ENCODE measurements around the gene ABCA9.
A peak's percentile ranks its signal among the peaks of the same experiment; 100 is the strongest.
"Not testable (repeated sequence)": the region's sequence is repeated elsewhere in the genome, so short reads cannot be mapped to it uniquely, and the experiment has no call there.

Gene ABCA9

GRCh38 chr17:69015631-69016030, 45.1 kb downstream of the ABCA9 start (continued):
- no peak for TF ChIP-seq ZNF341 (tag by site-specific recombination; IDR thresholded peaks at IDR 0.05; ENCODE audit: low read depth)
- TF ChIP-seq SCRT1 (tag by site-specific recombination; IDR thresholded peaks at IDR 0.05; ENCODE audit: borderline replicate concordance) = no peak
- TF ChIP-seq ZNF549 (tag by site-specific recombination; IDR thresholded peaks at IDR 0.05) = no peak
- no peak for TF ChIP-seq ZNF785 (tag by site-specific recombination; IDR thresholded peaks at IDR 0.05)

- Histone ChIP-seq H3K4me3 (ENCODE audit: low read depth, low read length) (no peak overlapping the region), H3K4me1 (ENCODE audit: control insufficient read depth, insufficient read depth, low read length) (no peaks in the 10 kb centered on the region), H3K36me3 (ENCODE audit: control insufficient read depth in 2 of 2, insufficient read depth in 1 of 2, low read length in 2 of 2) (no peaks in the 10 kb centered on the region), H3K27ac (ENCODE audit: extremely low read depth, low read depth, low read length) (no peak overlapping the region), H3K9me3 (ENCODE audit: control insufficient read depth, insufficient read depth, low read depth, low read length) (no peaks in the 10 kb centered on the region)
- TF ChIP-seq ZNF341 (tag by site-specific recombination; IDR thresholded peaks at IDR 0.05; ENCODE audit: low read depth) (no peak), GLIS1 (tag by site-specific recombination; IDR thresholded peaks at IDR 0.05) (peak; percentile 73)
- ChIA-PET POLR2A (no interaction called here), CTCF (no interaction called here)
Observed at GRCh38 chr17:69012895-69013805, 47.6 kb downstream of the ABCA9 start.

- CTCF ChIA-PET = interaction anchor here (0.6 to 0.7 kb wide), 2 partner anchors 19 to 646 kb away, joined by 3 to 4 read pairs; no protein-coding TSS in a partner anchor
- Histone ChIP-seq H3K4me1 (ENCODE audit: control insufficient read depth, insufficient read depth, low read length) (no peaks in the 10 kb centered on the region), H3K27ac (ENCODE audit: extremely low read depth, low read depth, low read length) (no peak overlapping the region), H3K4me3 (ENCODE audit: low read depth, low read length) (no peak overlapping the region), H3K36me3 (ENCODE audit: control insufficient read depth in 2 of 2, insufficient read depth in 1 of 2, low read length in 2 of 2) (no peaks in the 10 kb centered on the region), H3K9me3 (ENCODE audit: control insufficient read depth, insufficient read depth, low read depth, low read length) (no peaks in the 10 kb centered on the region)
- no peak for TF ChIP-seq KLF17 (tag by site-specific recombination; IDR thresholded peaks at IDR 0.05)
- no peak for TF ChIP-seq ZNF664 (tag by site-specific recombination; IDR thresholded peaks at IDR 0.05)
- no peak for TF ChIP-seq BCL11B (tag by site-specific recombination; IDR thresholded peaks at IDR 0.05; ENCODE audit: low read depth)
- no peak for TF ChIP-seq SALL2 (tag by site-specific recombination; IDR thresholded peaks at IDR 0.05; ENCODE audit: borderline replicate concordance)
- TF ChIP-seq ZBTB17 (tag by site-specific recombination; IDR thresholded peaks at IDR 0.05) = no peak
- TF ChIP-seq ZNF521 (tag by site-specific recombination; IDR thresholded peaks at IDR 0.05) = no peak
- no peak for TF ChIP-seq ZBTB26 (tag by site-specific recombination; optimal IDR thresholded peaks at IDR 0.05)
- no peak for TF ChIP-seq HOXA7 (CRISPR knock-in tag; IDR thresholded peaks at IDR 0.05; ENCODE audit: borderline replicate concordance)
- no peak for TF ChIP-seq ZNF623 (tag by site-specific recombination; IDR thresholded peaks at IDR 0.05)
- no peak for TF ChIP-seq KLF16 (tag by site-specific recombination; IDR thresholded peaks at IDR 0.05)
- TF ChIP-seq TRIM28 (IDR thresholded peaks at IDR 0.05; ENCODE audit: borderline replicate concordance, low read length) = no peak
- TF ChIP-seq KLF1 (tag by site-specific recombination; IDR thresholded peaks at IDR 0.05) = no peak
- TF ChIP-seq ZNF580 (tag by site-specific recombination; IDR thresholded peaks at IDR 0.05) = no peak
- TF ChIP-seq PATZ1 (tag by site-specific recombination; IDR thresholded peaks at IDR 0.05) = no peak
- POLR2A ChIA-PET = no interaction called here
Observed at GRCh38 chr17:69009930-69010329, 50.8 kb downstream of the ABCA9 start.

- H3K27ac ChIP-seq (ENCODE audit: extremely low read depth, low read depth, low read length); H3K9me3 ChIP-seq (ENCODE audit: control insufficient read depth, insufficient read depth, low read depth, low read length); CTCF ChIA-PET; H3K36me3 ChIP-seq (ENCODE audit: control insufficient read depth in 2 of 2, insufficient read depth in 1 of 2, low read length in 2 of 2); H3K4me3 ChIP-seq (ENCODE audit: low read depth, low read length); POLR2A ChIA-PET; H3K4me1 ChIP-seq (ENCODE audit: control insufficient read depth, insufficient read depth, low read length): not testable (repeated sequence)
Observed at GRCh38 chr17:69004759-69005158, 56.0 kb downstream of the ABCA9 start.

GRCh38 chr17:68999743-69000142, 61.0 kb downstream of the ABCA9 start:
- H3K9me3 ChIP-seq (ENCODE audit: control insufficient read depth, insufficient read depth, low read depth, low read length); H3K4me1 ChIP-seq (ENCODE audit: control insufficient read depth, insufficient read depth, low read length); H3K36me3 ChIP-seq (ENCODE audit: control insufficient read depth in 2 of 2, insufficient read depth in 1 of 2, low read length in 2 of 2); CTCF ChIA-PET; H3K4me3 ChIP-seq (ENCODE audit: low read depth, low read length); H3K27ac ChIP-seq (ENCODE audit: extremely low read depth, low read depth, low read length); POLR2A ChIA-PET: not testable (repeated sequence)
